Activated T-cell treated with anti-CD3 and anti-CD28 coated beads, Interleukin-2, amount 50 U/mL, for 72 hours (primary cell): ENCODE data around the gene OR51G2. TPM values are rescaled to one million over a fixed set of nuclear protein-coding genes. Genes with fewer than 3 reads are reported as not detected.
"Not testable (repeated sequence)": the region's sequence is repeated elsewhere in the genome, so short reads cannot be mapped to it uniquely, and the experiment has no call there.

ENCODE experiments used
- ATAC-seq, 2 donors: fragments of 150-1000 bp; cut with Tn5 transposase; replicated peaks in 1 of 2; 2 replicates each; pipeline ENCODE4 v1.10.0; 2021; ENCODE audit warnings: moderate library complexity in 2 of 2, mild to moderate bottlenecking in 1 of 2
- DNase-seq, 2 donors: peaks; one replicate each; pipeline ENCODE4 v3.0.0; 2021 to 2022; ENCODE audit warnings: mixed read lengths in 1 of 2
- H3K27ac Mint-ChIP-seq: one replicate; pipeline ENCODE4 v1.8.0; 2022; ENCODE audit warnings: mild to moderate bottlenecking, moderate library complexity, mixed read lengths
- H3K27me3 Mint-ChIP-seq: one replicate; pipeline ENCODE4 v1.8.0; 2022; ENCODE audit warnings: low read depth, mixed read lengths
- H3K36me3 Mint-ChIP-seq, 2 donors: one replicate each; pipeline ENCODE4 v1.8.0; 2022; ENCODE audit warnings: mixed read lengths in 2 of 2, mild to moderate bottlenecking in 1 of 2; ENCODE audit not compliant: insufficient read depth in 2 of 2
- H3K4me1 Mint-ChIP-seq: one replicate; pipeline ENCODE4 v1.8.0; 2022; ENCODE audit warnings: low read depth, mixed read lengths
- H3K4me3 Mint-ChIP-seq, 2 donors: one replicate each; pipeline ENCODE4 v1.8.0; 2022; ENCODE audit warnings: mild to moderate bottlenecking in 2 of 2, mixed read lengths in 2 of 2, moderate library complexity in 2 of 2
- H3K9me3 Mint-ChIP-seq, 2 donors: one replicate each; pipeline ENCODE4 v1.8.0; 2022; ENCODE audit warnings: mixed read lengths in 2 of 2
- total RNA-seq, 2 donors: library from RNA; stranded (reverse); gene quantifications; one replicate each; pipeline ENCODE4 v1.2.3, GENCODE V29; 2022

OR51G2 gene
- not detected for total RNA-seq

GRCh38 chr11:4919250-4919649 is at the start of gene OR51G2:
Gene OR51G2, minus strand, starts transcription at chr11:4919350. Its CDS starts 3,687 bp downstream, at chr11:4915663.
- peaks cover 9% of the 10 kb centered on the region for H3K27me3 Mint-ChIP-seq
- H3K9me3 Mint-ChIP-seq: peaks cover 0 to 2% of the 10 kb centered on the region in 2 donors
- H3K4me3 Mint-ChIP-seq: no peak within 1 kb of the TSS
- no peaks in the 10 kb centered on the region for H3K36me3 Mint-ChIP-seq
- no peak within 1 kb of the TSS for H3K27ac Mint-ChIP-seq
- ATAC-seq (no peak), DNase-seq (no peak)
- H3K4me1 Mint-ChIP-seq: no peaks in the 10 kb centered on the region

- ATAC-seq (no peak), DNase-seq (no peak)
- Mint-ChIP-seq H3K36me3 (no peaks in the 10 kb centered on the region), H3K27me3 (no peaks in the 10 kb centered on the region), H3K4me1 (no peaks in the 10 kb centered on the region), H3K9me3 (peaks cover 5% of the 10 kb centered on the region in 2 donors), H3K4me3 (no peak overlapping the region), H3K27ac (no peak overlapping the region)
Observed at GRCh38 chr11:4962816-4963215, 43.7 kb upstream of the OR51G2 start.

GRCh38 chr11:4960877-4961276 is 41.7 kb upstream of the OR51G2 start:
- Mint-ChIP-seq H3K27ac (no peak overlapping the region), H3K27me3 (no peaks in the 10 kb centered on the region)
- ATAC-seq: no peak

GRCh38 chr11:4957396-4957795 is 38.2 kb upstream of the OR51G2 start:
- Mint-ChIP-seq H3K36me3 (no peaks in the 10 kb centered on the region), H3K27ac (no peak overlapping the region), H3K4me1 (no peaks in the 10 kb centered on the region), H3K27me3 (no peaks in the 10 kb centered on the region), H3K4me3 (no peak overlapping the region), H3K9me3 (peaks cover 5% of the 10 kb centered on the region in 2 donors)
- DNase-seq (no peak), ATAC-seq (no peak)

More at GRCh38 chr11:4960877-4961276, 41.7 kb upstream of the OR51G2 start:
- no peak for DNase-seq
- no peaks in the 10 kb centered on the region for H3K36me3 Mint-ChIP-seq
- H3K4me1 Mint-ChIP-seq: no peaks in the 10 kb centered on the region
- H3K9me3 Mint-ChIP-seq: peaks cover 5% of the 10 kb centered on the region in 2 donors
- H3K4me3 Mint-ChIP-seq: no peak overlapping the region

GRCh38 chr11:4955613-4956012 is 36.5 kb upstream of the OR51G2 start, which contains the start of gene OR51A2:
Gene OR51A2, minus strand, starts transcription at chr11:4955713. Its CDS starts 0 bp downstream, at chr11:4955713.
- H3K27me3 Mint-ChIP-seq, ATAC-seq, H3K4me3 Mint-ChIP-seq, H3K4me1 Mint-ChIP-seq, DNase-seq, H3K36me3 Mint-ChIP-seq, H3K9me3 Mint-ChIP-seq, H3K27ac Mint-ChIP-seq: not testable (repeated sequence)

GRCh38 chr11:4947505-4947904 is 28.4 kb upstream of the OR51G2 start, which contains the start of gene OR51A4:
Gene OR51A4, minus strand, starts transcription at chr11:4947605. Its CDS starts 505 bp downstream, at chr11:4947100.
- H3K4me1 Mint-ChIP-seq: no peaks in the 10 kb centered on the region
- H3K27me3 Mint-ChIP-seq: no peaks in the 10 kb centered on the region
- no peaks in the 10 kb centered on the region for H3K36me3 Mint-ChIP-seq
- no peak within 1 kb of the TSS for H3K4me3 Mint-ChIP-seq
- H3K27ac Mint-ChIP-seq: no peak within 1 kb of the TSS
- DNase-seq (no peak), ATAC-seq (no peak)
- no peaks in the 10 kb centered on the region for H3K9me3 Mint-ChIP-seq

- Mint-ChIP-seq H3K4me3 (no peak overlapping the region), H3K27ac (no peak overlapping the region), H3K27me3 (no peaks in the 10 kb centered on the region), H3K9me3 (peaks cover 0 to 2% of the 10 kb centered on the region in 2 donors), H3K36me3 (no peaks in the 10 kb centered on the region), H3K4me1 (no peaks in the 10 kb centered on the region)
- DNase-seq (no peak), ATAC-seq (no peak)
Observed at GRCh38 chr11:4936745-4937144, 17.6 kb upstream of the OR51G2 start.

GRCh38 chr11:4932751-4933150 is 13.6 kb upstream of the OR51G2 start:
- ATAC-seq (no peak), DNase-seq (no peak)
- no peaks in the 10 kb centered on the region for H3K36me3 Mint-ChIP-seq

GRCh38 chr11:4926608-4927007 is 7.5 kb upstream of the OR51G2 start:
- ATAC-seq: no peak
- no peak for DNase-seq
- Mint-ChIP-seq H3K27me3 (peaks cover 9% of the 10 kb centered on the region), H3K9me3 (peaks cover 2% of the 10 kb centered on the region in 2 donors), H3K4me3 (no peak overlapping the region), H3K4me1 (no peaks in the 10 kb centered on the region), H3K36me3 (no peaks in the 10 kb centered on the region), H3K27ac (no peak overlapping the region)

More at GRCh38 chr11:4932751-4933150, 13.6 kb upstream of the OR51G2 start:
- no peak overlapping the region for H3K27ac Mint-ChIP-seq
- peaks cover under 1 to 2% of the 10 kb centered on the region in 2 donors for H3K9me3 Mint-ChIP-seq
- no peaks in the 10 kb centered on the region for H3K27me3 Mint-ChIP-seq
- H3K4me3 Mint-ChIP-seq: no peak overlapping the region
- H3K4me1 Mint-ChIP-seq: no peaks in the 10 kb centered on the region

GRCh38 chr11:4924239-4924638 is 5.1 kb upstream of the OR51G2 start, which contains the start of gene OR51G1:
Gene OR51G1, minus strand, starts transcription at chr11:4924339. Its CDS starts 0 bp downstream, at chr11:4924339.
- Mint-ChIP-seq H3K9me3 (peaks cover 0 to 2% of the 10 kb centered on the region in 2 donors), H3K27me3 (peaks cover 9% of the 10 kb centered on the region), H3K4me3 (no peak within 1 kb of the TSS), H3K36me3 (no peaks in the 10 kb centered on the region), H3K27ac (no peak within 1 kb of the TSS), H3K4me1 (no peaks in the 10 kb centered on the region)
- DNase-seq: no peak
- no peak for ATAC-seq

GRCh38 chr11:4922304-4922703 is 3.2 kb upstream of the OR51G2 start:
- DNase-seq: no peak
- H3K4me1 Mint-ChIP-seq: no peaks in the 10 kb centered on the region
- no peak for ATAC-seq
- no peak overlapping the region for H3K4me3 Mint-ChIP-seq
- peaks cover 9% of the 10 kb centered on the region for H3K27me3 Mint-ChIP-seq
- no peaks in the 10 kb centered on the region for H3K36me3 Mint-ChIP-seq
- peaks cover 0 to 2% of the 10 kb centered on the region in 2 donors for H3K9me3 Mint-ChIP-seq
- no peak overlapping the region for H3K27ac Mint-ChIP-seq

GRCh38 chr11:4921796-4922195 is 2.6 kb upstream of the OR51G2 start:
- DNase-seq (no peak), ATAC-seq (no peak)
- H3K4me3 Mint-ChIP-seq: no peak overlapping the region
- no peaks in the 10 kb centered on the region for H3K36me3 Mint-ChIP-seq
- peaks cover 9% of the 10 kb centered on the region for H3K27me3 Mint-ChIP-seq
- no peak overlapping the region for H3K27ac Mint-ChIP-seq
- H3K9me3 Mint-ChIP-seq: peaks cover 0 to 2% of the 10 kb centered on the region in 2 donors
- no peaks in the 10 kb centered on the region for H3K4me1 Mint-ChIP-seq

GRCh38 chr11:4916581-4916980 is 2.6 kb downstream of the OR51G2 start:
- no peak for DNase-seq
- H3K9me3 Mint-ChIP-seq: no peaks in the 10 kb centered on the region
- H3K4me1 Mint-ChIP-seq: no peaks in the 10 kb centered on the region
- H3K4me3 Mint-ChIP-seq: no peak overlapping the region
- ATAC-seq: no peak
- no peaks in the 10 kb centered on the region for H3K36me3 Mint-ChIP-seq
- H3K27me3 Mint-ChIP-seq: no peaks in the 10 kb centered on the region
- no peak overlapping the region for H3K27ac Mint-ChIP-seq

- no peak within 1 kb of the TSS for H3K4me3 Mint-ChIP-seq
- H3K27ac Mint-ChIP-seq: peak within 1 kb of the TSS; percentile 20
- no peak for ATAC-seq
Observed at GRCh38 chr11:4903484-4903883, 15.7 kb downstream of the OR51G2 start, which contains the start of gene OR51A7. Gene OR51A7, plus strand, starts transcription at chr11:4903783. Its CDS starts 3,587 bp downstream, at chr11:4907370.

More at GRCh38 chr11:4903484-4903883, 15.7 kb downstream of the OR51G2 start, which contains the start of gene OR51A7:
- Mint-ChIP-seq H3K36me3 (no peaks in the 10 kb centered on the region), H3K27me3 (no peaks in the 10 kb centered on the region), H3K9me3 (peaks cover 0 to 2% of the 10 kb centered on the region in 2 donors), H3K4me1 (no peaks in the 10 kb centered on the region)
- no peak for DNase-seq
